Endothelial cell (in vitro differentiated cells): Measurements from ENCODE around the gene SPART. TPM values are rescaled to one million over a fixed set of nuclear protein-coding genes. Genes with fewer than 3 reads are reported as not detected.
"Not testable (repeated sequence)": the region's sequence is repeated elsewhere in the genome, so short reads cannot be mapped to it uniquely, and the experiment has no call there.

ENCODE experiments used
- DNase-seq: peaks from one replicate; pipeline ENCODE4 v3.0.0; 2021; ENCODE audit warnings: low spot score
- H3K27ac Mint-ChIP-seq: one replicate; pipeline ENCODE4 v1.8.0; 2021; ENCODE audit warnings: mixed read lengths, inconsistent platforms; ENCODE audit not compliant: unreplicated experiment
- H3K27me3 Mint-ChIP-seq: one replicate; pipeline ENCODE4 v1.8.0; 2021; ENCODE audit warnings: mild to moderate bottlenecking, moderate library complexity, mixed read lengths, inconsistent platforms; ENCODE audit not compliant: unreplicated experiment
- H3K36me3 Mint-ChIP-seq: one replicate; pipeline ENCODE4 v1.8.0; 2021; ENCODE audit warnings: mild to moderate bottlenecking, low read depth, mixed read lengths, inconsistent platforms; ENCODE audit not compliant: unreplicated experiment
- H3K4me1 Mint-ChIP-seq: one replicate; pipeline ENCODE4 v1.8.0; 2021; ENCODE audit warnings: mild to moderate bottlenecking, mixed read lengths, inconsistent platforms; ENCODE audit not compliant: unreplicated experiment
- H3K4me3 Mint-ChIP-seq: one replicate; pipeline ENCODE4 v1.8.0; 2021; ENCODE audit warnings: mild to moderate bottlenecking, mixed read lengths, inconsistent platforms; ENCODE audit not compliant: unreplicated experiment
- H3K9me3 Mint-ChIP-seq: one replicate; pipeline ENCODE4 v1.8.0; 2021; ENCODE audit warnings: mixed read lengths, inconsistent platforms; ENCODE audit not compliant: unreplicated experiment
- CTCF ChIP-seq: fragments of 200-600 bp; sonication (generic); IDR thresholded peaks from one replicate; pipeline ENCODE4 v1.5.0; 2021; ENCODE audit warnings: antibody characterized with exemption; ENCODE audit not compliant: unreplicated experiment
- total RNA-seq: library from RNA; stranded (reverse); fragmentation: NEBNext Ultra II Directional; extraction: Animal tissue kit (Norgen Biotek cat#: 25700); gene quantifications from one replicate; pipeline ENCODE4 v1.2.1, GENCODE V29; 2021; ENCODE audit not compliant: unreplicated experiment

SPART gene
- total RNA-seq, 1 donor from 2014 or later: 32.6 TPM

GRCh38 chr13:36342715-36343114 lies 3.5 kb downstream of the SPART start:
- H3K27me3 Mint-ChIP-seq: peaks cover 9% of the 10 kb centered on the region
- no peaks in the 10 kb centered on the region for H3K9me3 Mint-ChIP-seq
- H3K4me1 Mint-ChIP-seq: no peaks in the 10 kb centered on the region
- no peak overlapping the region for H3K27ac Mint-ChIP-seq
- no peak overlapping the region for H3K4me3 Mint-ChIP-seq
- no peak for TF ChIP-seq CTCF
- peaks cover 4% of the 10 kb centered on the region for H3K36me3 Mint-ChIP-seq
- DNase-seq: no peak

- H3K27me3 Mint-ChIP-seq: peaks cover 7% of the 10 kb centered on the region
- TF ChIP-seq CTCF: no peak
- DNase-seq: no peak
- peaks cover under 1% of the 10 kb centered on the region for H3K36me3 Mint-ChIP-seq
- H3K4me3 Mint-ChIP-seq: no peak overlapping the region
- H3K9me3 Mint-ChIP-seq: no peaks in the 10 kb centered on the region
- no peak overlapping the region for H3K27ac Mint-ChIP-seq
- no peaks in the 10 kb centered on the region for H3K4me1 Mint-ChIP-seq
Measured at GRCh38 chr13:36341718-36342117, 4.5 kb downstream of the SPART start.

- no peak overlapping the region for H3K4me3 Mint-ChIP-seq
- DNase-seq: no peak
- no peaks in the 10 kb centered on the region for H3K36me3 Mint-ChIP-seq
- H3K9me3 Mint-ChIP-seq: no peaks in the 10 kb centered on the region
- no peak for TF ChIP-seq CTCF
- no peaks in the 10 kb centered on the region for H3K27me3 Mint-ChIP-seq
- no peak overlapping the region for H3K27ac Mint-ChIP-seq
- H3K4me1 Mint-ChIP-seq: no peaks in the 10 kb centered on the region
Measured at GRCh38 chr13:36339600-36340155, 6.5 kb downstream of the SPART start.

GRCh38 chr13:36337938-36338641 lies 8.1 kb downstream of the SPART start:
- Mint-ChIP-seq H3K9me3 (no peaks in the 10 kb centered on the region), H3K27ac (no peak overlapping the region), H3K4me3 (no peak overlapping the region), H3K27me3 (no peaks in the 10 kb centered on the region), H3K4me1 (no peaks in the 10 kb centered on the region), H3K36me3 (no peaks in the 10 kb centered on the region)
- no peak for DNase-seq
- no peak for TF ChIP-seq CTCF

GRCh38 chr13:36332986-36333385 lies 13.2 kb downstream of the SPART start:
- Mint-ChIP-seq H3K27me3 (peaks cover 2% of the 10 kb centered on the region), H3K9me3 (no peaks in the 10 kb centered on the region), H3K36me3 (no peaks in the 10 kb centered on the region), H3K4me1 (no peaks in the 10 kb centered on the region), H3K4me3 (no peak overlapping the region), H3K27ac (no peak overlapping the region)
- TF ChIP-seq CTCF: no peak
- no peak for DNase-seq

- not testable (repeated sequence) for H3K4me1 Mint-ChIP-seq, H3K36me3 Mint-ChIP-seq, H3K4me3 Mint-ChIP-seq, DNase-seq, H3K9me3 Mint-ChIP-seq, H3K27me3 Mint-ChIP-seq, H3K27ac Mint-ChIP-seq
Measured at GRCh38 chr13:36332255-36332654, 13.9 kb downstream of the SPART start.
